CD4-positive, alpha-beta T cell treated with Interleukin-17A for 1 hour (primary cell): ENCODE measurements around the gene MYO1C.

Experiments used
- DNase-seq: peaks from one replicate; pipeline ENCODE4 v3.0.0-alpha.2; 2020

Gene MYO1C

GRCh38 chr17:1416414-1416813, 76.1 kb downstream of the MYO1C start:
- DNase-seq = no peak

- no peak for DNase-seq
Measured at GRCh38 chr17:1414634-1415033, 77.9 kb downstream of the MYO1C start.
